ENCODE measurements around the gene ELP5.

GRCh38 chr17:7221278-7222092 lies 30.5 kb upstream of the ELP5 start:
- no peak for TF ChIP-seq CTCF (IDR thresholded peaks at IDR 0.05)
- TF ChIP-seq POLR2A (IDR thresholded peaks at IDR 0.05), result no peak

Data from body of pancreas (tissue), 4 donors.